Measurements from ENCODE around the gene ERC1.
A peak's percentile ranks its signal among the peaks of the same experiment; 100 is the strongest.
"Not testable (repeated sequence)": the region's sequence is repeated elsewhere in the genome, so short reads cannot be mapped to it uniquely, and the experiment has no call there.

The ERC1 gene

GRCh38 chr12:1341270-1341669 is 350.2 kb downstream of the ERC1 start:
- not testable (repeated sequence) for H3K23ac ChIP-seq (ENCODE audit: low read length in 2 of 2); DNase-seq; H3K27me3 ChIP-seq (ENCODE audit: control insufficient read depth in 1 of 2, insufficient read depth in 1 of 2, low read length in 2 of 2); H3K27ac ChIP-seq (ENCODE audit: low read length, poor library complexity, severe bottlenecking); H3K36me3 ChIP-seq (ENCODE audit: control insufficient read depth in 1 of 2, insufficient read depth in 2 of 2, low read depth in 1 of 2, low read length in 2 of 2); H3K14ac ChIP-seq (ENCODE audit: low read length in 2 of 2); H3K4me3 ChIP-seq (ENCODE audit: insufficient read depth in 1 of 2, low read depth in 1 of 2, low read length in 2 of 2); H4K8ac ChIP-seq (ENCODE audit: low read length); H3K4me2 ChIP-seq (ENCODE audit: low read length, poor library complexity, severe bottlenecking); H2AK5ac ChIP-seq (ENCODE audit: low read length, severe bottlenecking); H2AFZ ChIP-seq (ENCODE audit: low read depth, low read length); H2BK5ac ChIP-seq (ENCODE audit: low read depth, low read length, poor library complexity, severe bottlenecking); H2BK12ac ChIP-seq (ENCODE audit: low read length in 2 of 2); H2BK120ac ChIP-seq (ENCODE audit: low read depth, low read length); H3K4ac ChIP-seq (ENCODE audit: low read depth in 1 of 2, low read length in 2 of 2); H3K9ac ChIP-seq (ENCODE audit: low read length); H3K9me3 ChIP-seq (ENCODE audit: control insufficient read depth, low read length); H2BK15ac ChIP-seq (ENCODE audit: low read depth, poor library complexity, severe bottlenecking); H3K18ac ChIP-seq (ENCODE audit: low read depth in 1 of 2, low read length in 2 of 2); H4K91ac ChIP-seq (ENCODE audit: low read length); H3K4me1 ChIP-seq (ENCODE audit: control insufficient read depth, insufficient read depth, low read depth, low read length)
- WGBS = 99% methylated on average over 6 of the region's 6 CpGs
- peaks cover 11% of the 10 kb centered on the region for H3K79me1 ChIP-seq (replicated peaks; ENCODE audit: low read length, poor library complexity, severe bottlenecking)

- Histone ChIP-seq H2BK15ac (ENCODE audit: low read depth, poor library complexity, severe bottlenecking) (no peak overlapping the region), H2BK5ac (ENCODE audit: low read depth, low read length, poor library complexity, severe bottlenecking) (no peak overlapping the region), H3K9me3 (ENCODE audit: control insufficient read depth, low read length) (no peaks in the 10 kb centered on the region), H3K9ac (ENCODE audit: low read length) (no peak overlapping the region), H3K23ac (ENCODE audit: low read length in 2 of 2) (no peak overlapping the region), H3K18ac (ENCODE audit: low read depth in 1 of 2, low read length in 2 of 2) (no peak overlapping the region), H4K91ac (ENCODE audit: low read length) (no peak overlapping the region), H2BK12ac (ENCODE audit: low read length in 2 of 2) (no peak overlapping the region), H3K4ac (ENCODE audit: low read depth in 1 of 2, low read length in 2 of 2) (no peak overlapping the region), H3K36me3 (ENCODE audit: control insufficient read depth in 1 of 2, insufficient read depth in 2 of 2, low read depth in 1 of 2, low read length in 2 of 2) (no peaks in the 10 kb centered on the region), H3K79me1 (replicated peaks; ENCODE audit: low read length, poor library complexity, severe bottlenecking) (peaks cover 11% of the 10 kb centered on the region), H3K27ac (ENCODE audit: low read length, poor library complexity, severe bottlenecking) (no peak overlapping the region), H3K4me1 (ENCODE audit: control insufficient read depth, insufficient read depth, low read depth, low read length) (peaks cover 6% of the 10 kb centered on the region), H3K4me3 (ENCODE audit: insufficient read depth in 1 of 2, low read depth in 1 of 2, low read length in 2 of 2) (no peak overlapping the region), H2BK120ac (ENCODE audit: low read depth, low read length) (no peak overlapping the region), H2AFZ (ENCODE audit: low read depth, low read length) (no peak overlapping the region), H4K8ac (ENCODE audit: low read length) (no peak overlapping the region), H3K4me2 (ENCODE audit: low read length, poor library complexity, severe bottlenecking) (no peak overlapping the region), H3K27me3 (ENCODE audit: control insufficient read depth in 1 of 2, insufficient read depth in 1 of 2, low read length in 2 of 2) (no peaks in the 10 kb centered on the region), H2AK5ac (ENCODE audit: low read length, severe bottlenecking) (no peak overlapping the region), H3K14ac (ENCODE audit: low read length in 2 of 2) (no peak overlapping the region)
- no peak for DNase-seq
- WGBS = 100% methylated on average over 4 of the region's 6 CpGs
These were observed 352.4 kb downstream of the ERC1 start for GRCh38 chr12:1343422-1343821.

GRCh38 chr12:1344245-1344644 is 353.2 kb downstream of the ERC1 start:
- H3K14ac ChIP-seq (ENCODE audit: low read length in 2 of 2) = no peak overlapping the region
- H3K79me1 ChIP-seq (replicated peaks; ENCODE audit: low read length, poor library complexity, severe bottlenecking) = peaks cover 7% of the 10 kb centered on the region
- no peaks in the 10 kb centered on the region for H3K27me3 ChIP-seq (ENCODE audit: control insufficient read depth in 1 of 2, insufficient read depth in 1 of 2, low read length in 2 of 2)
- no peak overlapping the region for H3K4me2 ChIP-seq (ENCODE audit: low read length, poor library complexity, severe bottlenecking)
- WGBS = 94% methylated on average over 3 of the region's 4 CpGs
- no peak overlapping the region for H2BK15ac ChIP-seq (ENCODE audit: low read depth, poor library complexity, severe bottlenecking)
- H2AFZ ChIP-seq (ENCODE audit: low read depth, low read length) = no peak overlapping the region
- no peak overlapping the region for H3K23ac ChIP-seq (ENCODE audit: low read length in 2 of 2)
- peaks cover 8% of the 10 kb centered on the region for H3K4me1 ChIP-seq (ENCODE audit: control insufficient read depth, insufficient read depth, low read depth, low read length)
- no peak overlapping the region for H2BK120ac ChIP-seq (ENCODE audit: low read depth, low read length)
- H3K4ac ChIP-seq (ENCODE audit: low read depth in 1 of 2, low read length in 2 of 2) = no peak overlapping the region
- H3K4me3 ChIP-seq (ENCODE audit: insufficient read depth in 1 of 2, low read depth in 1 of 2, low read length in 2 of 2) = no peak overlapping the region
- no peaks in the 10 kb centered on the region for H3K36me3 ChIP-seq (ENCODE audit: control insufficient read depth in 1 of 2, insufficient read depth in 2 of 2, low read depth in 1 of 2, low read length in 2 of 2)
- no peak overlapping the region for H3K27ac ChIP-seq (ENCODE audit: low read length, poor library complexity, severe bottlenecking)
- DNase-seq = no peak
- H4K8ac ChIP-seq (ENCODE audit: low read length) = no peak overlapping the region
- H2AK5ac ChIP-seq (ENCODE audit: low read length, severe bottlenecking) = no peak overlapping the region
- H3K9ac ChIP-seq (ENCODE audit: low read length) = no peak overlapping the region
- no peaks in the 10 kb centered on the region for H3K9me3 ChIP-seq (ENCODE audit: control insufficient read depth, low read length)
- H2BK12ac ChIP-seq (ENCODE audit: low read length in 2 of 2) = no peak overlapping the region
- no peak overlapping the region for H2BK5ac ChIP-seq (ENCODE audit: low read depth, low read length, poor library complexity, severe bottlenecking)
- no peak overlapping the region for H4K91ac ChIP-seq (ENCODE audit: low read length)
- H3K18ac ChIP-seq (ENCODE audit: low read depth in 1 of 2, low read length in 2 of 2) = no peak overlapping the region

GRCh38 chr12:1346126-1346525 is 355.1 kb downstream of the ERC1 start:
- H2AK5ac ChIP-seq (ENCODE audit: low read length, severe bottlenecking) = no peak overlapping the region
- H3K4me1 ChIP-seq (ENCODE audit: control insufficient read depth, insufficient read depth, low read depth, low read length) = peaks cover 13% of the 10 kb centered on the region
- no peak overlapping the region for H3K4ac ChIP-seq (ENCODE audit: low read depth in 1 of 2, low read length in 2 of 2)
- no peak overlapping the region for H3K4me3 ChIP-seq (ENCODE audit: insufficient read depth in 1 of 2, low read depth in 1 of 2, low read length in 2 of 2)
- no peak overlapping the region for H2BK120ac ChIP-seq (ENCODE audit: low read depth, low read length)
- no peak overlapping the region for H2BK15ac ChIP-seq (ENCODE audit: low read depth, poor library complexity, severe bottlenecking)
- H3K23ac ChIP-seq (ENCODE audit: low read length in 2 of 2) = no peak overlapping the region
- H2BK5ac ChIP-seq (ENCODE audit: low read depth, low read length, poor library complexity, severe bottlenecking) = no peak overlapping the region
- peak; percentile 11 for DNase-seq
- H3K27ac ChIP-seq (ENCODE audit: low read length, poor library complexity, severe bottlenecking) = no peak overlapping the region
- H3K4me2 ChIP-seq (ENCODE audit: low read length, poor library complexity, severe bottlenecking) = no peak overlapping the region
- H2BK12ac ChIP-seq (ENCODE audit: low read length in 2 of 2) = no peak overlapping the region
- H4K91ac ChIP-seq (ENCODE audit: low read length) = no peak overlapping the region
- H3K27me3 ChIP-seq (ENCODE audit: control insufficient read depth in 1 of 2, insufficient read depth in 1 of 2, low read length in 2 of 2) = no peaks in the 10 kb centered on the region
- WGBS = 20% methylated on average over 1 of the region's 1 CpG
- no peak overlapping the region for H4K8ac ChIP-seq (ENCODE audit: low read length)
- no peak overlapping the region for H2AFZ ChIP-seq (ENCODE audit: low read depth, low read length)
- H3K36me3 ChIP-seq (ENCODE audit: control insufficient read depth in 1 of 2, insufficient read depth in 2 of 2, low read depth in 1 of 2, low read length in 2 of 2) = no peaks in the 10 kb centered on the region
- no peak overlapping the region for H3K14ac ChIP-seq (ENCODE audit: low read length in 2 of 2)
- no peaks in the 10 kb centered on the region for H3K9me3 ChIP-seq (ENCODE audit: control insufficient read depth, low read length)
- no peaks in the 10 kb centered on the region for H3K79me1 ChIP-seq (replicated peaks; ENCODE audit: low read length, poor library complexity, severe bottlenecking)
- no peak overlapping the region for H3K18ac ChIP-seq (ENCODE audit: low read depth in 1 of 2, low read length in 2 of 2)
- peak overlapping the region; percentile 59 for H3K9ac ChIP-seq (ENCODE audit: low read length)

All from mesenchymal stem cell (in vitro differentiated cells and primary cell).